ENCODE data around the gene CSRNP3. TPM values are rescaled to one million over a fixed set of nuclear protein-coding genes. Genes with fewer than 3 reads are reported as not detected.

The CSRNP3 gene
- total RNA-seq, 1 donor from 2014 or later: 1.9 TPM

DNA sequence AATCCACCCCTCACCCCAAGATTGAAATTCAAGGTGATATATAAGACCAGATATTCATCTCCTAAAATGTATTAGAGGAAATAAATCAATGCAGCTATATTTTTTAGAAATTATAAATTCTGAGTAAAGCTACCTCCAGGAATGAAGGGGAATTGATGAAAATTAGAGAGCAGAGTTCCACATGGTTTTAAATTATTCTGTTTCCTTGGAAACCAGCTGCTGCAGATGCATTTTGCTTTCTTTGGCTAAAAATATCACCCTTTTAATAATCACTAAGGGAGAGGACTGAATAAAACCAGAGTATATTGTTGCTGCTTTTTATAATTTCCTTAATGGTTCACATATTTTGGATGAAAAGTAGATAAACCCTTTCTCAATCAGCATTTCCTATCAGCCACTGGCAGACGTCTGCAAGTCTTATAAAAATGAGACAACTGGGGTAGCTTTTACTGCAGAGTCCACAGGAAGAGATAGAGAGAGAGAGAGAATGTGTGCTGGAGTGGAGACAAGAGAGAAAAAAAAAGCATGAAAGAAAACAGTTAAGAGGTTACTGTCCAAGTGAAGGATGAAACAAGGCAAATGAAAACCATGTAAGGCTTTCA is 2.0 kb downstream of the CSRNP3 start:
- H3K36me3 ChIP-seq: no peaks in the 10 kb centered on the region
- H3K9me3 ChIP-seq: no peaks in the 10 kb centered on the region
- intact Hi-C loops (cut with DNase I): no loop called here
- TF ChIP-seq, protein P1, sequence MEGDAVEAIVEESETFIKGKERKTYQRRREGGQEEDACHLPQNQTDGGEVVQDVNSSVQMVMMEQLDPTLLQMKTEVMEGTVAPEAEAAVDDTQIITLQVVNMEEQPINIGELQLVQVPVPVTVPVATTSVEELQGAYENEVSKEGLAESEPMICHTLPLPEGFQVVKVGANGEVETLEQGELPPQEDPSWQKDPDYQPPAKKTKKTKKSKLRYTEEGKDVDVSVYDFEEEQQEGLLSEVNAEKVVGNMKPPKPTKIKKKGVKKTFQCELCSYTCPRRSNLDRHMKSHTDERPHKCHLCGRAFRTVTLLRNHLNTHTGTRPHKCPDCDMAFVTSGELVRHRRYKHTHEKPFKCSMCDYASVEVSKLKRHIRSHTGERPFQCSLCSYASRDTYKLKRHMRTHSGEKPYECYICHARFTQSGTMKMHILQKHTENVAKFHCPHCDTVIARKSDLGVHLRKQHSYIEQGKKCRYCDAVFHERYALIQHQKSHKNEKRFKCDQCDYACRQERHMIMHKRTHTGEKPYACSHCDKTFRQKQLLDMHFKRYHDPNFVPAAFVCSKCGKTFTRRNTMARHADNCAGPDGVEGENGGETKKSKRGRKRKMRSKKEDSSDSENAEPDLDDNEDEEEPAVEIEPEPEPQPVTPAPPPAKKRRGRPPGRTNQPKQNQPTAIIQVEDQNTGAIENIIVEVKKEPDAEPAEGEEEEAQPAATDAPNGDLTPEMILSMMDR (IDR thresholded peaks at IDR 0.05): no peak
- H3K4me3 ChIP-seq: no peak overlapping the region
- H3K4me1 ChIP-seq: peaks cover 3% of the 10 kb centered on the region
- H3K27ac ChIP-seq: no peak overlapping the region
- no peak for ATAC-seq
- no peak for DNase-seq
- no peaks in the 10 kb centered on the region for H3K27me3 ChIP-seq

DNA sequence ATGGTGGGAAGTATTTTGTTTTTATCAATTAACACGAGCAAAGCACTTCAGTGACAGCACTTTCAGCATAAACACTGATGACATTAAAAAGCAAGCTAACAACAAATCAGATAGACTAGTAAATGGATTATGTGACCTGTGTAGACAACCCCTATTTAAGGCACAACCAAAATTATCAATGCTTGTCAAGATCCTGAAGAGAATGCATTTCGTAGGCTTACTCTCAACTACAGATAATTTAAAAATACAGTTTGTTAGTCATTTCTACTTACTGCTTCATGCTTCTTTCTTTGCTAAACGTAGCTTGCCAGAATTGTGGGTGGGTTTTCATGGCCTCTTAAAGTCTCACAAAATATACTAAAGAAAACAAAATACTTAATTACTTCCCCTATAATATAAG is 3.4 kb downstream of the CSRNP3 start:
- ATAC-seq (no peak), DNase-seq (no peak)
- no peak overlapping the region for H3K4me3 ChIP-seq
- TF ChIP-seq, protein P1 (IDR thresholded peaks at IDR 0.05): no peak
- H3K27me3 ChIP-seq: no peaks in the 10 kb centered on the region
- H3K4me1 ChIP-seq: peaks cover 3% of the 10 kb centered on the region
- no peak overlapping the region for H3K27ac ChIP-seq
- H3K9me3 ChIP-seq: no peaks in the 10 kb centered on the region
- intact Hi-C loops (cut with DNase I): no loop called here
- H3K36me3 ChIP-seq: no peaks in the 10 kb centered on the region

DNA sequence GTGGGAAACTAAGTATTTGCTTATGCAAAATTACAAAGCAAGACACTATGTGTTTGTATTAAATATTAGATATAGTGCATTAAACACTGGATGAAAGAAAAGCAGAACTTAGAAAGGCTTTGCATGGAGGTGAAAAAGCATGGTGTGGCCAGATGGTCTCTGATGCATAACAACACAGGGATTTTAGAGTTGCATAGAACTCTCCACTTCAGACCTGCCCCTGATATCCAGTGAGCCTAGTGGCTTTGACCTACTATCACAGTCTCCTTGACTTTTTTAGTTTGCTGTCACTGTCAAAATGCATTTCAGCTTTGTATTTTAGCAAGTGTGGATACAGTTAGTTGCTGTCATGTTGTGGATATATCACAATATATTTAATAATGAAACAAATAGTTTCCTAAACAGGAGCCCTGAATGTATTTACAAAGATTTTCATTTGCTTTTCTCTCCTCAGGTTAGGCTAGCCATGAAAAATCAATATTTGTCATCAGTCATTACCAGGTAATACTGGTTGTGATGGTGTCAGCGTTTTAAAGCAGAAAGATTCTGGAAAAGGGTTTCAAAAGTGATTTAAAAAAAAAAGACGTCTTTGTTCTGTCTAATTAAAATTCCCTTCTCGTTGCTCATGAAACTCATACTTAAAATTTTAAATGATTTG is 5.2 kb downstream of the CSRNP3 start:
- TF ChIP-seq, protein P1 (IDR thresholded peaks at IDR 0.05): no peak
- H3K36me3 ChIP-seq: no peaks in the 10 kb centered on the region
- ATAC-seq (no peak), DNase-seq (no peak)
- intact Hi-C loops (cut with DNase I): no loop called here
- H3K4me1 ChIP-seq: peaks cover 3% of the 10 kb centered on the region
- H3K27me3 ChIP-seq: no peaks in the 10 kb centered on the region
- no peak overlapping the region for H3K4me3 ChIP-seq
- H3K27ac ChIP-seq: no peak overlapping the region
- no peaks in the 10 kb centered on the region for H3K9me3 ChIP-seq

DNA sequence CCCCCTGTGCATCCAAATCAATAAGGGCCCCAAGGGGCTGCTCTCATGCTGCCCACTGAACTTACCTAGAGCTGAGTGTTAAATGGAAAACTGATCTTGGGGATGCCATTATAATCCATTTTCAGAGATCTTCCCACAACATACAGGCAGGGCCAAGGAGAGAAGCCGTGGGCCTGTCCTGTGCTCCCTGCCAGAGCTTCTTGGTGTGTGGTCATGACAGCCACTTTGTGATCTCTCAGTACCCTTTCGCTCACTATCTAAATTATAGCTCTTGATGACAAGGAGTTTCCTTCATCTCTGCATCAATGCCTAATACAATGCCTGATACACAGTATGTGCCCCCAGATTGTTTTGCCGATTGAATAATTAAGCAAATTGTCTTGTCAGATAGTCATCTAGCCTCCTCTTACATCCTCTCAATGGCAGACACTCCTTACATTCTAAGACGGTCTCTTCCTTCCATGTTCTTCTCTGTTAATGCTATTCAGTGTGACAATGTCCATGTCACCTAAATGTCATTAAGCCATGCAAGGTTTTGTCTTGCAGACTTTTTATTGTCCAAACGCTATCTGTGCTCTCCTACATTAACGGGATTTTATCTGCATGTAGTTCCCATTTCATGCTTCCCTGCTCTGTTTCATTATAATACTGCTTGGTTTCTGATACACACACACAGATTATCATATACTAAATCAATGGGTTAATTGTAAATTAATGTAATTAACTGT is 5.9 kb downstream of the CSRNP3 start:
- DNase-seq (no peak), ATAC-seq (no peak)
- no peaks in the 10 kb centered on the region for H3K9me3 ChIP-seq
- no peaks in the 10 kb centered on the region for H3K36me3 ChIP-seq
- H3K4me1 ChIP-seq: peaks cover 2% of the 10 kb centered on the region
- no peak overlapping the region for H3K4me3 ChIP-seq
- H3K27ac ChIP-seq: no peak overlapping the region
- intact Hi-C loops (cut with DNase I): no loop called here
- H3K27me3 ChIP-seq: no peaks in the 10 kb centered on the region
- TF ChIP-seq, protein P1 (IDR thresholded peaks at IDR 0.05): no peak

DNA sequence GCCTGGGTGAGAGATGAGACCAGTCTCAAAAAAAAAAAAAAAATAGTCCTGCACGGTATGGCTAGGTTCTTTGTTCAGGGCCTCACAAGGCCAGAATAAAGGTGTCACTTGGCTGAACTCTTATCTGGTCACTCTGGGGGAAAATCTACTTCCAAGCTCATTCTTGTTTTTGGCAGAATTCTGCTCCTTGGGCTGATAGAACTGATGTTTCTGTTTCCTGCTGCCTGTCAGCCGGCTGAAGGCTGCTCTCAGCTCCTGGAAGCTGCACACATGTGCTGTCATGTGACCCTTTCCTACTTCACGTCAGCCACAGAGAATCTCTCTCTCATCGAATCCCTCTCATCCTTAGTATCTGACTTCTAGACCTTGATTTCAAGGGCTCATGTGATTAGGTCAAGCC is 10.4 kb downstream of the CSRNP3 start:
- no peak overlapping the region for H3K4me3 ChIP-seq
- no peak for ATAC-seq
- TF ChIP-seq, protein P1 (IDR thresholded peaks at IDR 0.05): no peak
- intact Hi-C loops (cut with DNase I): no loop called here
- no peaks in the 10 kb centered on the region for H3K9me3 ChIP-seq
- no peaks in the 10 kb centered on the region for H3K4me1 ChIP-seq
- H3K36me3 ChIP-seq: no peaks in the 10 kb centered on the region
- H3K27me3 ChIP-seq: no peaks in the 10 kb centered on the region
- DNase-seq: no peak
- H3K27ac ChIP-seq: no peak overlapping the region
